Left ventricle myocardium superior (tissue), 1 donor: ENCODE results near the gene EEF2. TPM values are rescaled to one million over a fixed set of nuclear protein-coding genes. Genes with fewer than 3 reads are reported as not detected.
"Not testable (repeated sequence)": the region's sequence is repeated elsewhere in the genome, so short reads cannot be mapped to it uniquely, and the experiment has no call there.

Experiments used
- ATAC-seq: fragments of 200-7000 bp; cut with Tn5 transposase; one replicate; pipeline ENCODE4 v1.9.1; 2020; ENCODE audit warnings: mild to moderate bottlenecking, moderate library complexity
- DNase-seq: peaks from one replicate; pipeline ENCODE4 v3.0.0-alpha.2; 2020
- intact Hi-C: fragments of 100-400 bp; cut with micrococcal nuclease; formaldehyde crosslinking; loops from one replicate; pipeline ENCODE4 v1.11.0; 2022
- total RNA-seq: library from RNA; stranded (reverse); fragmentation: NEBNext Ultra II Directional; extraction: Animal tissue kit (Norgen Biotek cat#: 25700); gene quantifications from one replicate; pipeline ENCODE4 v1.2.1, GENCODE V29; 2021
- donor health status: DM: no; HTN: yes; CAD: no; lungs with severe emphysema.

EEF2 gene
- total RNA-seq, 1 donor from 2014 or later, result 2,417 TPM

GRCh38 chr19:3975637-3976087 is 9.6 kb downstream of the EEF2 start:
- intact Hi-C loops, result no loop called here
- DNase-seq, result no peak

DNA sequence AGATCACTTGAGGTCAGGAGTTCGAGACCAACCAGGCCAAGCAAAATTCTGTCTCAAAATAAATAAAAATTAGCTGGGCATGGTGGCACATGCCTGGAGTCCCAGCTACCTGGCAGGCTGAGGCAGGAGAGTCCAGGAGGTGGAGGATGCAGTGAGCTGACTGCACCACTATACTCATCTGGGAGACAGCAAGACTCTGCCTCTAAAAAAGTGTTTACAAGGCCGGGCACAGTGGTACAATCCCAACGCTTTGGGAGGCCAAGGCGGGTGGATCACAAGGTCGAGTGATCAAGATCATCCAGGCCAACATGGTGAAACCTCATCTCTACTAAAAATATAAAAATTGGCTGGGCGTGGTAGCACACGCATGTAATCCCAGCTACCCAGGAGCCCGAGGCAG is 10.1 kb downstream of the EEF2 start:
- no peak for ATAC-seq
- DNase-seq, result no peak
- intact Hi-C loops, result no loop called here

More at GRCh38 chr19:3975637-3976087, 9.6 kb downstream of the EEF2 start:
- ATAC-seq, result no peak

- intact Hi-C loops, result no loop called here
- ATAC-seq (peak; percentile 83), DNase-seq (peak; percentile 98)
These were observed 14.3 kb downstream of the EEF2 start, which contains the start of gene DAPK3 for GRCh38 chr19:3970808-3971598. TSS of gene DAPK3 (minus strand) at chr19:3971099. CDS start at chr19:3969735, 1,364 bp downstream.

DNA sequence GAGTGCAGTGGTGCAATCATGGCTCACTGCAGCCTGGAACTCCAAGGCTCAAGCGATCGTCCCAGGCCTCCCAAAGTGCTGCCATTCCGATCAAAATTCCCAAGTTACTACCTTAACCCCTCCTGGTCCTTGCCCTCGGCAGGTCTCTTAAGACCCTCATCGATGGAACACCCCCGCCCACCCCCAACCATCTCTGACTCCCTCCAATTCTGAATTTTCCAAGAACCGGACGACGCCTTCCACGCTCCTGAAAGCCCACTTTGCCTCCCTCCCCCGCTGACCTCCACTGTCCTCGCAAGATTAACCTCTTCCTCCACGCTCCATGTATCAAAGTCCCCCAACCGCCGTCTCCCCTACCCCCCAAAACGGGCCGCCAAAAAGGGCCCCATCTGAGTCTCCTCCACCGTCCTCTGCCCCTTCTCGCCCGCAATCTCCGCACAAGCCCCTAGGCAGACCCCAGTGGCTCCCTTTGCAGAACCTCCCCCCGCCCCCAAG is 14.9 kb downstream of the EEF2 start:
- intact Hi-C loops, result no loop called here
- ATAC-seq (no peak), DNase-seq (no peak)

GRCh38 chr19:3969435-3970312 is 15.6 kb downstream of the EEF2 start:
- DNase-seq (no peak), ATAC-seq (peak; percentile 19)
- intact Hi-C loops, result no loop called here

- intact Hi-C loops, result no loop called here
- ATAC-seq, result peak; percentile 81
- DNase-seq, result peak; percentile 91
These were observed 16.5 kb downstream of the EEF2 start for GRCh38 chr19:3968556-3969434.

- intact Hi-C loops, ATAC-seq, DNase-seq: not testable (repeated sequence)
These were observed 17.3 kb downstream of the EEF2 start for GRCh38 chr19:3967983-3968382.

- intact Hi-C loops, result no loop called here
- ATAC-seq (no peak), DNase-seq (no peak)
These were observed 18.9 kb downstream of the EEF2 start for GRCh38 chr19:3966051-3967017.

DNA sequence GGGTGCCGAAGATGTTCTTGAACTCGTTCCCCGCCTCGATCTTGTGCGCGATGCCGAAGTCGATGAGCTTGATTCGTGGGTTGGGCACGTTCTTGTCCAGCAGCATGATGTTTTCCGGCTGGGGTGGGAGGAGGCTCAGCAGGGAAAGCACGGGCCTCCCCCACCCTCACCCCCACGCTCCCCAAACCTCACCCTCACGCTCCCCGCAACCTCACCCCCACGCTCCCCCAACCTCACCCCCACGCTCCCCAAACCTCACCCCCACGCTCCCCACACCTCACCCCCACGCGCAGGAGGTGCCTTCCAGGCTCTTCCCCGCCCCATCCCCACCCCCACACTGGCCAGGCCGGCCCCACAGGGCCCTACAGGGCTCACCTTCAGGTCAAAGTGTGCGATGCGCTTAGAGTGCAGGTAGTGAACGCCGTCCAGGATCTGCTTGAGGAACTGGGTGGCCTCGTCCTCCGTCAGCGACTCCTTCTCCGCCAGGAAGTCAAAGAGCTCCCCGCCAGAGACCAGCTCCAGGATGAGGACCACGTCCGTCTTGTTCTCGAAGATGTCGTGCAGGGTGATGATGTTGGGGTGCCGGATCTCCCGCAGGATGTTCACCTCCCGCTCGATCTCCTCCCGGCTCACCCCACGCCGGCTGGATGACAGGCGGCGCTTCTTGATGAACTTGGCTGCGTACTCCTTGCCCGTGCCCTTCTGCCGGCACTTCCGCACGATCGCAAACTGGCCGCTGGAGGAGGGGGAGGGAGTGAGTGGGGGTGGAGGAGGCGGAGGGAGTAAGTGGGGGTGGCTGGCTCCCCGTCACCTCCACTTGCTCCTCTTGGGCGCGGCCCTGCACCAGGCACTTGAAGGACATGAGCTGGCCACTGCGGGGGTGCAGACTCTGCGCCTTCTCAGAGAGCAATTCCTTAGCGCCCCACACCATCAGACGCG is 20.7 kb downstream of the EEF2 start:
- no peak for ATAC-seq
- intact Hi-C loops, result no loop called here
- no peak for DNase-seq

DNA sequence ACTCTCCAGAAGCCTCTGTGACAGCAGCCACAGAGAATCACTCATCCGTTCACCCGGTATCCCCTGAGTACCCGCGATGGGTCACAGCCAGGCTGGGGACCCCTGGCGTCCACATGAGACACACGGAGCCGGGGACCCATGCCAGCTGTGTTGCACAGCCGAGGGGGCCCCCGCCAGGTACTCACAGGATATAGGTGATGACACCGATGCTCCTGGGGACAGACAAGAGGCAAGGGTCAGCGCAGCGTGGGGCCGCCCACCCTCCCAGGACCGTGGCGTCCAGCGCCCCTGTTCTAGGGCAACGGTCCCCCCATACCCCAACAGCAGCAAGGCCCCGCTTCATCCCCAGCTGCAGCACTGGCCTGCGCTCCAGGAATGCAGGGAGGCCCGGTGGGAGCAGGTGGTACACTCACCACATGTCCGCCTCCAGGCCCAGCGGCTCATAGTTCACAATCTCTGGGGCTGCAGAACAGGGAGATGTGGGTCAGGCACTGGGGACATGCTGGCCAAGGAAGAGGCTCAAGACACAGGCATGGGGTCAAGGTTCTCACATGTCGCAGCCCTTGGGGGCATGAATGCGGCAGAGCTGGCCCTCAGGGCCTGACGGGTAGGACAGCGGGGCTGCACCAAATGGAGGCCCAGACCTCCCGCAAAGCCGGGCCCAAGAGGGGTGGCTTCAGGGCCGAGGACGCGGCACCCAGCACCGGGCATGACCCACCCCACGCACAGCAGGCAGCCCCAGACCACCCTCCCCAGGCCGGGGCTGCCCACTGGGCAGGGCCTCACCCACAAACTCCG is 21.6 kb downstream of the EEF2 start:
- DNase-seq (no peak), ATAC-seq (no peak)
- intact Hi-C loops, result no loop called here

GRCh38 chr19:3961007-3961406 is 24.3 kb downstream of the EEF2 start:
- no peak for ATAC-seq
- intact Hi-C loops, result no loop called here
- no peak for DNase-seq

DNA sequence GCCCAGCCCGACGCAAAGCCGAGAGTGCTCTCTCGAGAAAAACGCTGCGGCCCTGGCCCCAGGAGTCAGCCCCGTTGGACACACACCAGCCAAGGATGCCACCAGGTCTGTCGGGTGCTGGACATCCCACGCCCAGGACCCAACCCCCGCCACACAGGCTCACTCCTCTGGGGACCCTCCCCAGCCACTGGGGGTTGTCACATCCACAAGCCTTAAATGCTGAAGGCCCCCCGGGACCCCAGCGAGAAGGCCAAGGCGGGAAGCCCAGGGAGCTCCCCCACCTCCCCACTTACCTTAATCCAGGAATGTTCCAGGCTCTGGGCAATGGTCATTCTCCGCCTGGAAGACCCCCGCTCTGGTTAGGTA is 25.5 kb downstream of the EEF2 start:
- DNase-seq (no peak), ATAC-seq (no peak)
- intact Hi-C loops, result no loop called here

- ATAC-seq, result no peak
- intact Hi-C loops, result no loop called here
- no peak for DNase-seq
These were observed 26.2 kb downstream of the EEF2 start for GRCh38 chr19:3958836-3959765.

DNA sequence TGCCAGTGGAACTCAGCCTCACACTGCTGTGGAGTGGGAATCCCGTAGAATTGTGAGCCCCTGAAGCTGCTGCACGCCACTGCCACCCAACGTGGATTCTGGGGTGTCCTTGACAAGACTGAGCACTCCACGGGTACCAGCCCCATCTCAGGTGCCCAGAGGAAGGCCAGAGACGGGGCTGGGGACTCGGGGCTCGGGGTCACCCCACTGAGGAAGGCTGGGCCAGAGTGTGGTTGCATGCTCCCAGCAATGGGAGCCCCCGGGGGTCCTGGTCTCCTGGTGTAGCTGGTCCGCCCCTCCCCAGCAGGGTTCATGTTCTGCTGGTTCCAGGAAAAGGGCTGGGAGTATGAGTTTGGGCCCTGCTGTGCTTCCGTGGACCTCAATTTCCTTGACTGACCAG is 29.6 kb downstream of the EEF2 start:
- ATAC-seq (no peak), DNase-seq (no peak)
- intact Hi-C loops, result no loop called here

DNA sequence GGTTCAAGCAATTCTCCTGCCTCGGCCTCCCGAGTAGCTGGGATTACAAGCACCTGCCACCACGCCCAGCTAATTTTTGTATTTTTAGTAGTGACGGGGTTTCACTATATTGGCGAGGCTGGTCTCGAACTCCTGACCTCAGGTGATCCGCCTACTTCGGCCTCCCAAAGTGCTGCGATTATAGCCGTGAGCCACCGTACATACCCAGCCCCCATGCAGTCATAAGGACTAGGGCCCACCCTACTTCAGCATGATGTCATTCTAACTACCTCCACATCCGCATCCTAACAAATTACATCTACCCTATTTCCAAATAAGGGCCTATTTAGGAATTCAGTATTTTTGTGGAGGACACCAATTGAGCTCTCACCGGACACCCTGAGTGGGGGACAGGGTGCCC is 30.0 kb downstream of the EEF2 start:
- DNase-seq, intact Hi-C loops, ATAC-seq: not testable (repeated sequence)
